ENCODE data around the gene SURF1.

DNA sequence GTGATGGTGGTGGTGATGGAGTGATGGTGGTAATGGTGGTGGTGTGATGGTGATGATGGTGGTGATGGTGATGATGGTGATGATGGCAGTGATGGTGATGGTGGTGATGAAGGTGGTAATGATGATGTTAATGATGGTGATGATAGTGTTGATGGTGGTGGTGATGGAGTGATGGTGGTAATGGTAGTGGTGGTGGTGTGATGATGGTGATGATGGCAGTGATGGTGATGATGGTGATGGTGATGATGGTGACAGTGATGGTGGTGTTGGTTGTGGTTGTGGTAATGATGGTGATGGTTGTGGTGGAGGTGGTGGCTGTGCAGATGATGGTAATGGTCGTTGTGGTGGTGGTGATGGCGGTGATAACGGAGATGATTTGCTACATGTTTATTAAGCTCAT lies 27.2 kb upstream of the SURF1 start:
- TF ChIP-seq, protein P1, sequence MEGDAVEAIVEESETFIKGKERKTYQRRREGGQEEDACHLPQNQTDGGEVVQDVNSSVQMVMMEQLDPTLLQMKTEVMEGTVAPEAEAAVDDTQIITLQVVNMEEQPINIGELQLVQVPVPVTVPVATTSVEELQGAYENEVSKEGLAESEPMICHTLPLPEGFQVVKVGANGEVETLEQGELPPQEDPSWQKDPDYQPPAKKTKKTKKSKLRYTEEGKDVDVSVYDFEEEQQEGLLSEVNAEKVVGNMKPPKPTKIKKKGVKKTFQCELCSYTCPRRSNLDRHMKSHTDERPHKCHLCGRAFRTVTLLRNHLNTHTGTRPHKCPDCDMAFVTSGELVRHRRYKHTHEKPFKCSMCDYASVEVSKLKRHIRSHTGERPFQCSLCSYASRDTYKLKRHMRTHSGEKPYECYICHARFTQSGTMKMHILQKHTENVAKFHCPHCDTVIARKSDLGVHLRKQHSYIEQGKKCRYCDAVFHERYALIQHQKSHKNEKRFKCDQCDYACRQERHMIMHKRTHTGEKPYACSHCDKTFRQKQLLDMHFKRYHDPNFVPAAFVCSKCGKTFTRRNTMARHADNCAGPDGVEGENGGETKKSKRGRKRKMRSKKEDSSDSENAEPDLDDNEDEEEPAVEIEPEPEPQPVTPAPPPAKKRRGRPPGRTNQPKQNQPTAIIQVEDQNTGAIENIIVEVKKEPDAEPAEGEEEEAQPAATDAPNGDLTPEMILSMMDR (IDR thresholded peaks at IDR 0.05; ENCODE audit: low read length), result no peak
- no peak for TF ChIP-seq EZH2 (IDR thresholded peaks at IDR 0.05; ENCODE audit: borderline replicate concordance, low read length)

Data from OCI-LY1 (cell line).